ENCODE data around the gene PEAK1. TPM values are rescaled to one million over a fixed set of nuclear protein-coding genes. Genes with fewer than 3 reads are reported as not detected.
A peak's percentile ranks its signal among the peaks of the same experiment; 100 is the strongest.

The PEAK1 gene
- total RNA-seq, 1 experiment from 2014 or later = 13.8 TPM

DNA sequence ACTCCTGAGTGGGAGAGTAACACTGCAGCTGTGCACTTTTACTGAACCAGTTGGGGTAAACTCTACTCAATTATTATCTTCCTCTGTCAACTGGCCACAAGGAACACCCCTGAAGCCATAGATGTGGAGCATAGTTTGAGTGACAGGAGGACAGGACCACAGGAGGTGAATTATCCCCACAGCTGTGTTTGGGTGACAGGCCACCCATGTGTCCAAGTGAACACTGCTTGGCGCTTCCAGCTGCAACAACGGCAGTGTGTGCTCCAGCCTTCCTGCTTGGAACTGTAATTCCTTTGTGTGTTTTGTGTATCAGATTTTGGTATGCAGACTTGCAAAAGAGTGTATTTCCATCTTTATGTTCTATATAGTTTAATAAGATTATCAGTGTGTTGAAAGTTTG lies 328.8 kb downstream of the PEAK1 start:
- no peaks in the 10 kb centered on the region for H3K36me3 ChIP-seq (ENCODE audit: low read depth, low read length)
- ATAC-seq = no peak

DNA sequence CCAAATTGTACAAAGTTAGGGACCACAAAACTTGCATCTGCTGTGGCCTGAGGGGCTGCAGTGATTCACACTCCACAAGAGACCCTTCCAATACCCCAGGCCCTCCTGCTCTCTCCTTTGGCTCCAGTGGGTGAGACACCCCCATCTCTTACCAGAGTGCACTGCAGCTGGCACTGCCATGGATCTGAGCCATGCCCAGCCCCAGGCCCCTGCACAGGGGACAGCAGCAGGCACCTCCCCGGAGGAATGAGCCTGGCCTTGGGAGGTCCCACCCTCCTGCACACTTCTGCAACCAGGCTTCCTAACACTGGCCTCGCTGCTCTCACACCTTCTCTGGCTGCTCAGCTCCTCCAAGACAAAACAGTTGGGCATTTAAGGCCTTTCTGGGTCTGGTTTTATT lies 332.7 kb downstream of the PEAK1 start:
- TF ChIP-seq, protein P1, sequence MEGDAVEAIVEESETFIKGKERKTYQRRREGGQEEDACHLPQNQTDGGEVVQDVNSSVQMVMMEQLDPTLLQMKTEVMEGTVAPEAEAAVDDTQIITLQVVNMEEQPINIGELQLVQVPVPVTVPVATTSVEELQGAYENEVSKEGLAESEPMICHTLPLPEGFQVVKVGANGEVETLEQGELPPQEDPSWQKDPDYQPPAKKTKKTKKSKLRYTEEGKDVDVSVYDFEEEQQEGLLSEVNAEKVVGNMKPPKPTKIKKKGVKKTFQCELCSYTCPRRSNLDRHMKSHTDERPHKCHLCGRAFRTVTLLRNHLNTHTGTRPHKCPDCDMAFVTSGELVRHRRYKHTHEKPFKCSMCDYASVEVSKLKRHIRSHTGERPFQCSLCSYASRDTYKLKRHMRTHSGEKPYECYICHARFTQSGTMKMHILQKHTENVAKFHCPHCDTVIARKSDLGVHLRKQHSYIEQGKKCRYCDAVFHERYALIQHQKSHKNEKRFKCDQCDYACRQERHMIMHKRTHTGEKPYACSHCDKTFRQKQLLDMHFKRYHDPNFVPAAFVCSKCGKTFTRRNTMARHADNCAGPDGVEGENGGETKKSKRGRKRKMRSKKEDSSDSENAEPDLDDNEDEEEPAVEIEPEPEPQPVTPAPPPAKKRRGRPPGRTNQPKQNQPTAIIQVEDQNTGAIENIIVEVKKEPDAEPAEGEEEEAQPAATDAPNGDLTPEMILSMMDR (conservative IDR thresholded peaks at IDR 0.05; ENCODE audit: low read depth, low read length) = no peak
- no peak for TF ChIP-seq EZH2 (IDR thresholded peaks at IDR 0.05; ENCODE audit: low read length, unreplicated experiment)
- no peak for TF ChIP-seq EZH2phosphoT487 (IDR thresholded peaks at IDR 0.05; ENCODE audit: borderline replicate concordance, low read length)
- Histone ChIP-seq H3K9me2 (replicated peaks; ENCODE audit: low read length) (no peaks in the 10 kb centered on the region), H3K4me2 (ENCODE audit: low read length) (no peak overlapping the region), H3K9ac (ENCODE audit: low read length) (no peak overlapping the region), H3K36me3 (ENCODE audit: low read depth, low read length) (no peaks in the 10 kb centered on the region), H3K4me3 (ENCODE audit: low read length) (no peak overlapping the region), H3K27ac (ENCODE audit: low read length) (no peak overlapping the region), H3K27me3 (ENCODE audit: low read length) (no peaks in the 10 kb centered on the region), H4K20me1 (ENCODE audit: low read length) (no peaks in the 10 kb centered on the region), H3K4me1 (ENCODE audit: insufficient read depth, low read length) (peaks cover 6% of the 10 kb centered on the region), H3F3A (ENCODE audit: low read length, unreplicated experiment) (no peaks in the 10 kb centered on the region), H2AFZ (ENCODE audit: low read length) (no peak overlapping the region), H3K9me3 (ENCODE audit: low read length) (no peaks in the 10 kb centered on the region), H3K79me2 (ENCODE audit: low read length) (no peaks in the 10 kb centered on the region)
- intact Hi-C loops (cut with micrococcal nuclease) = no loop called here
- CTCF ChIA-PET = no interaction called here
- no TSS peak for BruUV-seq (replicated peaks)
- POLR2A ChIA-PET (ENCODE audit: unreplicated experiment) = no interaction called here
- no peak for DNase-seq
- ATAC-seq = no peak

More for the DNA sequence above, 328.8 kb downstream of the PEAK1 start:
- BruUV-seq (replicated peaks) = no TSS peak
- no peaks in the 10 kb centered on the region for H4K20me1 ChIP-seq (ENCODE audit: low read length)
- no peaks in the 10 kb centered on the region for H3K9me3 ChIP-seq (ENCODE audit: low read length)
- no peak overlapping the region for H3K4me2 ChIP-seq (ENCODE audit: low read length)
- CTCF ChIA-PET = no interaction called here
- H3K9ac ChIP-seq (ENCODE audit: low read length) = no peak overlapping the region
- H3K27ac ChIP-seq (ENCODE audit: low read length) = no peak overlapping the region
- H3K79me2 ChIP-seq (ENCODE audit: low read length) = no peaks in the 10 kb centered on the region
- POLR2A ChIA-PET (ENCODE audit: unreplicated experiment) = no interaction called here
- no peaks in the 10 kb centered on the region for H3K4me1 ChIP-seq (ENCODE audit: insufficient read depth, low read length)
- H2AFZ ChIP-seq (ENCODE audit: low read length) = no peak overlapping the region
- H3K4me3 ChIP-seq (ENCODE audit: low read length) = no peak overlapping the region
- H3K27me3 ChIP-seq (ENCODE audit: low read length) = no peaks in the 10 kb centered on the region
- H3K9me2 ChIP-seq (replicated peaks; ENCODE audit: low read length) = no peaks in the 10 kb centered on the region
- no peaks in the 10 kb centered on the region for H3F3A ChIP-seq (ENCODE audit: low read length, unreplicated experiment)
- no peak for TF ChIP-seq EZH2 (IDR thresholded peaks at IDR 0.05; ENCODE audit: low read length, unreplicated experiment)
- TF ChIP-seq, protein P1 (conservative IDR thresholded peaks at IDR 0.05; ENCODE audit: low read depth, low read length) = no peak
- TF ChIP-seq EZH2phosphoT487 (IDR thresholded peaks at IDR 0.05; ENCODE audit: borderline replicate concordance, low read length) = no peak
- no peak for DNase-seq
- intact Hi-C loops (cut with micrococcal nuclease) = no loop called here

DNA sequence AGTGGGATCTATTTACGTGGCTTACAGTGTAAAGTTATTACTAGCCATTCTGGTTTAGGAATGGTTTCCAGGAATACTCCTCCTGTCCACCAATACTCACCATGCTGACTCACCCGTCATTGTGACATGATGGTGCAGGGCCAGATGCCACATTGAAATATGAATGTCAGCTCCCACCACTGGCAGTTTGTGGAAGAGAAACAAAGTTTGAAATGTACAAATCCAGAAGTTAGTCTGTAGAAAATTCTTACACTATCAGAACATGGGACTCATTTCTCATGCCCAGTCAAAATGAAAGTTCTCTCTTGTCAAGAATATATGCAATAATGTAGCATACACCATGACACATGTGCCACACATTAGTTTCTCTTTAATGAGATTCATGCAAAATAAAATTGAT lies 334.6 kb downstream of the PEAK1 start:
- ATAC-seq (peak; percentile 68), DNase-seq (peak; percentile 77)
- Histone ChIP-seq H3K4me2 (ENCODE audit: low read length) (peak overlapping the region; percentile 15; the same call in 1 of the 2 replicates), H3K27ac (ENCODE audit: low read length) (no peak overlapping the region), H3K4me3 (ENCODE audit: low read length) (no peak overlapping the region), H4K20me1 (ENCODE audit: low read length) (no peaks in the 10 kb centered on the region), H3K79me2 (ENCODE audit: low read length) (no peaks in the 10 kb centered on the region), H3K9ac (ENCODE audit: low read length) (no peak overlapping the region), H3K9me2 (replicated peaks; ENCODE audit: low read length) (no peaks in the 10 kb centered on the region), H3K27me3 (ENCODE audit: low read length) (no peaks in the 10 kb centered on the region), H3K9me3 (ENCODE audit: low read length) (no peaks in the 10 kb centered on the region), H3F3A (ENCODE audit: low read length, unreplicated experiment) (no peaks in the 10 kb centered on the region), H3K36me3 (ENCODE audit: low read depth, low read length) (no peaks in the 10 kb centered on the region), H3K4me1 (ENCODE audit: insufficient read depth, low read length) (peaks cover 6% of the 10 kb centered on the region), H2AFZ (ENCODE audit: low read length) (no peak overlapping the region)
- ChIA-PET CTCF (no interaction called here), POLR2A (ENCODE audit: unreplicated experiment) (no interaction called here)
- no TSS peak for BruUV-seq (replicated peaks)
- no peak for TF ChIP-seq EZH2 (IDR thresholded peaks at IDR 0.05; ENCODE audit: low read length, unreplicated experiment)
- no peak for TF ChIP-seq EZH2phosphoT487 (IDR thresholded peaks at IDR 0.05; ENCODE audit: borderline replicate concordance, low read length)
- TF ChIP-seq, protein P1 (conservative IDR thresholded peaks at IDR 0.05; ENCODE audit: low read depth, low read length) = no peak
- intact Hi-C loops (cut with micrococcal nuclease) = no loop called here

All from PC-3 (cell line).